OCI-LY3 (cell line): Measurements from ENCODE around the gene TMEFF2.

Experiments used
- CTCF ChIP-seq: fragments of 200-600, 300-600 bp; sonication (generic); IDR thresholded peaks from 2 replicates; pipeline ENCODE4 v1.5.1; 2014; ENCODE audit warnings: antibody characterized with exemption, low read length, low read depth
- EZH2phosphoT487 ChIP-seq: fragments of 200-600 bp; shearing (Covaris generic); IDR thresholded peaks from 2 replicates; pipeline ENCODE4 v1.6.1; 2018; ENCODE audit warnings: antibody characterized with exemption, mixed run types, low read depth

GRCh38 chr2:191951832-191952231, 242.9 kb downstream of the TMEFF2 start:
- no peak for TF ChIP-seq CTCF
- no peak for TF ChIP-seq EZH2phosphoT487
